Measurements from ENCODE around the gene POLN. TPM values are rescaled to one million over a fixed set of nuclear protein-coding genes. Genes with fewer than 3 reads are reported as not detected.

The POLN gene
- total RNA-seq, 2 donors from 2014 or later = 3.8 to 15.2 TPM

DNA sequence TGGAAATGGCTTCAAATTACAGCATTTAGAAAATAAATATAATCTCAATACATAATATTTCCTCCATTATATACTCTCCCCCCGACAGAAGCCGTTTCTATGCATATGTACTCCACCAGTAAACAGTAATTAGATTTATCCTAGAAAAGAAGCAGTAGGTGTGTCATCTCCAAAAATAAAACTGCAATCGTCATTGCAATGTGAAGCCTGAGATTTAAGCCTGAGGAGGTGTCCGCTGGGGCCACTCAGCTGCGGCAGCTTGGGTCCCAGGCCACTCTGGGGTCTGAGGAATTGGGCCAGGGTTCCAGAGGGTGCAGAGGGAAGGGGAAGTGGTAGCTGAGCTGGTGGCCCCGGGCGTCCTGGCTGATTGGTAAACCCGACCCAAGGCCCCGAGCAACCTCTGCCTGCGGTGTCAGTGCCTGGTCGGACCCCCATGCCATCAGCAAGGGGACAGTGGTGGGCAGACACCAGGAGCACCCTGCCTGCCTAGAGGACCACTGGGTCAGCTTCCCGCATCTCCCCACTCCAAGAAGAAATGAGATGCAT lies 27.8 kb upstream of the POLN start:
- Histone ChIP-seq H3K27ac (no peak overlapping the region), H3K4me1 (replicated peaks) (peaks cover 10% of the 10 kb centered on the region), H3K27me3 (replicated peaks; ENCODE audit: insufficient read depth) (no peaks in the 10 kb centered on the region), H3K36me3 (no peaks in the 10 kb centered on the region), H3K4me3 (no peak overlapping the region), H3K9me3 (no peaks in the 10 kb centered on the region)
- no peak for DNase-seq (ENCODE audit: low spot score)
- intact Hi-C loops (cut with DNase I) = loop anchor here (10.0 kb wide), 3 partner anchors 145 to 665 kb away; partner anchors contain the start of genes CFAP99, FAM193A and ZFYVE28
- 85% methylated on average over 12 of the region's 12 CpGs for WGBS
- TF ChIP-seq, protein P1, sequence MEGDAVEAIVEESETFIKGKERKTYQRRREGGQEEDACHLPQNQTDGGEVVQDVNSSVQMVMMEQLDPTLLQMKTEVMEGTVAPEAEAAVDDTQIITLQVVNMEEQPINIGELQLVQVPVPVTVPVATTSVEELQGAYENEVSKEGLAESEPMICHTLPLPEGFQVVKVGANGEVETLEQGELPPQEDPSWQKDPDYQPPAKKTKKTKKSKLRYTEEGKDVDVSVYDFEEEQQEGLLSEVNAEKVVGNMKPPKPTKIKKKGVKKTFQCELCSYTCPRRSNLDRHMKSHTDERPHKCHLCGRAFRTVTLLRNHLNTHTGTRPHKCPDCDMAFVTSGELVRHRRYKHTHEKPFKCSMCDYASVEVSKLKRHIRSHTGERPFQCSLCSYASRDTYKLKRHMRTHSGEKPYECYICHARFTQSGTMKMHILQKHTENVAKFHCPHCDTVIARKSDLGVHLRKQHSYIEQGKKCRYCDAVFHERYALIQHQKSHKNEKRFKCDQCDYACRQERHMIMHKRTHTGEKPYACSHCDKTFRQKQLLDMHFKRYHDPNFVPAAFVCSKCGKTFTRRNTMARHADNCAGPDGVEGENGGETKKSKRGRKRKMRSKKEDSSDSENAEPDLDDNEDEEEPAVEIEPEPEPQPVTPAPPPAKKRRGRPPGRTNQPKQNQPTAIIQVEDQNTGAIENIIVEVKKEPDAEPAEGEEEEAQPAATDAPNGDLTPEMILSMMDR (IDR thresholded peaks at IDR 0.05) = no peak
- TF ChIP-seq POLR2A (IDR thresholded peaks at IDR 0.05) (no peak), POLR2AphosphoS5 (IDR thresholded peaks at IDR 0.05) (no peak)

DNA sequence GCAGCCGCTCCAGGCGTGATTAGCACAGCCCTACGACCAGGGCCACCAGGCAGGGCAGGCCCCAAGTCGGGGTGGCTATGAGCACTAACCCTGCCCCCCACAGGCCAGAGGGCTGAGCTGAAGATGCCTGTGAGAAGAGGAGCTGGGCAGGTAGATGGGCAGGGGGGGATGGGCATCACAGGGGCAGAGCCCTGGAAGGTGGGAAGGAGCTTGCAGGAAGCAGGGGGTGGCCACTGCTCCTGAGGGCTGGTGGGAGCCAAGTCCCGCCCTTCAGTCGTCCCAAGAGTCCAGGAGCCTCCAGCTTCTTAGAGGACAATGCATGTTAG lies 27.2 kb upstream of the POLN start:
- TF ChIP-seq POLR2AphosphoS5 (IDR thresholded peaks at IDR 0.05) (no peak), POLR2A (IDR thresholded peaks at IDR 0.05) (no peak)
- TF ChIP-seq, protein P1 (IDR thresholded peaks at IDR 0.05) = no peak
- H3K36me3 ChIP-seq = no peaks in the 10 kb centered on the region
- WGBS = 72% methylated on average over 6 of the region's 6 CpGs
- intact Hi-C loops (cut with DNase I) = loop anchor here (10.0 kb wide), 3 partner anchors 146 to 666 kb away; partner anchors contain the start of genes CFAP99, FAM193A and ZFYVE28
- no peak for DNase-seq (ENCODE audit: low spot score)
- peaks cover 10% of the 10 kb centered on the region for H3K4me1 ChIP-seq (replicated peaks)
- H3K27me3 ChIP-seq (replicated peaks; ENCODE audit: insufficient read depth) = no peaks in the 10 kb centered on the region
- no peaks in the 10 kb centered on the region for H3K9me3 ChIP-seq
- no peak overlapping the region for H3K4me3 ChIP-seq
- no peak overlapping the region for H3K27ac ChIP-seq

DNA sequence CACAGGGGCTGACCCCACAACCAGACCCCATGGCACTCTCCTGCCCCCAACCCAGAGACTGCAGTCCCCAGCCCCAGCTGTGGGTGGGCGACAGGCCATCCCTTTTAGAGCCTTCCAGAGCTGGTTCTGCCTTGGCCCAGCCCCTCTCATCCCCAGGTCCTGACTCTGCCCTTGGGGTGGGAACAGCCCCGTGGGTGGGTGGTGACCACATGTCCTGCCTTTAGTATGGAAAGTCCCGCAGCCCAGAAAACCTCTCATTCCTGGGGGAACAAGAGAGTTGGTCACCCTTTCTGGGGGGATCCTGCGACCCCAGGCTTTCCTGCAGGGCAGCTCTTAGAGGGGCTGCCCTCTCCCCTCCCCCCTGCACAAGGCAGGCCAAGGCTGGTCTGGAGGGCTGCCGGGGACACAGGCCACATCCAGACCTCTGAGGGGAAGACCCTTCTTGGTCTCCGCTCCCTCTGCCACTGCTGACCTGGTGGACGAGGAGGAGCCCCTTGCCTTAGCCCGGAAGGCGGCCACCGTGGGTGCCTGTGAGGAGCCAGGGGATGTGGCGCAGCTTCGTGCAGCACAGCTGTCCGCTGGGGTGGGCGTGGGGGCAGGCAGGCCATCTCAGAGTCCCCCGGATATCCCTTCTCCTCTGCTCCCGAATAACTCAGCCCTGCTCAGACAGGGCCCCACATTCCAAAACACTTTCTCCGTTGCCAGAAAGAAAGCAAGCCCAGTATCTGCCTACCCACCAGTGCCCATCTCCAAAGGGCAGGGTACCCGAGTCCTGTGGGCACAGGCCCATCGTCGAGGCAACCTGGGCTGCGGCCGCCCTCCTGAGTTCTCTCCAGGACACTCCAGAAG lies 26.7 kb upstream of the POLN start:
- Histone ChIP-seq H3K36me3 (no peaks in the 10 kb centered on the region), H3K9me3 (no peaks in the 10 kb centered on the region), H3K27ac (no peak overlapping the region), H3K4me3 (no peak overlapping the region), H3K27me3 (replicated peaks; ENCODE audit: insufficient read depth) (no peaks in the 10 kb centered on the region), H3K4me1 (replicated peaks) (peaks cover 10% of the 10 kb centered on the region)
- intact Hi-C loops (cut with DNase I) = loop anchor here (10.0 kb wide), 3 partner anchors 146 to 666 kb away; partner anchors contain the start of genes CFAP99, FAM193A and ZFYVE28
- WGBS = 83% methylated on average over 22 of the region's 22 CpGs
- no peak for TF ChIP-seq POLR2A (IDR thresholded peaks at IDR 0.05)
- DNase-seq (ENCODE audit: low spot score) = no peak

DNA sequence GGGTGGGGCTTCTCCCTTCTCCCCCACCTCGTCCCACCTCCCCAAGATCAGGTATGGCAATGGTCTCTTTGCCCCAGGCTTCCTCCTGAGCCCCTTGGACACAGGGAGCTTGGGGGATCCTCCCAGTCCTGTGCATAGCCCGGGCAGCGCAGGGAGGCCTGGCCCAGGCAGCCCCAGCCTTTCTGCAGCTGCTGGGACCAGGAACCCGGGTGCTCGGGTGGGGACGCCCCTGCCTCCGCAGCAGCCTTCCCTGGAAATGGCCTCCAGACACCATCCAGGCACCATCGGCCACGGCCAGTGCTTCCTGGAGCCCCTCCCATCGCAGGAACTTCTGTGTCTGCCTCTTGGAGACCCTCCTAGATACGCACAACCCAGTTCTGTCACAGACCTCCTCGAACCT lies 25.9 kb upstream of the POLN start:
- H3K4me1 ChIP-seq (replicated peaks) = peaks cover 10% of the 10 kb centered on the region
- H3K27me3 ChIP-seq (replicated peaks; ENCODE audit: insufficient read depth) = no peaks in the 10 kb centered on the region
- intact Hi-C loops (cut with DNase I) = loop anchor here (10.0 kb wide), 3 partner anchors 147 to 667 kb away; partner anchors contain the start of genes CFAP99, FAM193A and ZFYVE28
- H3K9me3 ChIP-seq = no peaks in the 10 kb centered on the region
- TF ChIP-seq, protein P1 (IDR thresholded peaks at IDR 0.05) = no peak
- TF ChIP-seq POLR2A (IDR thresholded peaks at IDR 0.05) (no peak), POLR2AphosphoS5 (IDR thresholded peaks at IDR 0.05) (no peak)
- WGBS = 91% methylated on average over 8 of the region's 12 CpGs
- H3K4me3 ChIP-seq = no peak overlapping the region
- H3K36me3 ChIP-seq = no peaks in the 10 kb centered on the region
- no peak overlapping the region for H3K27ac ChIP-seq
- no peak for DNase-seq (ENCODE audit: low spot score)

DNA sequence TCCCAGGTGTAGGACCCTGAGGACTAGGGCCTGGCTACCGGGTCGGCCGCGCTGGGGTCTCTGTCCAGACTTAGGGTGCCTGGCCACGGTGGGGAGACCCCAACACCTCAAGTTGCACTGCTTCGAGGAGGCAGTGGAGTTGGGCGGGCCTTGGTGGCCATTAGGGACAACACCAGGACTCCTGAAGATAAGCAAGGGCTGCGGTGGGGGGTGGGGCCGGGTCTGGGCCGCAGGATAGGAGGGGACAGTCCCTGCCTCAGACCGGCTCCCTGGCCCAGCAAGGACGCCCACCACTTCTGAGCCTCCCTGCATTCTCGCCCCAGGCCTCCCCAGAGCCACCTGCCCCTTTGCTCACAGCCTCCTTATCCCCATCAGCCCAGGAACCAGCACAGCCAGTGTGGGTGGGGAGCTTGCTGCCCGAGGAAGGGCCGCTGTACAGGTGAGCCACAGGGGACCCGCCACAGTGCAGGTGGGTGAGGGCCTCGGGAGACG lies 25.4 kb upstream of the POLN start:
- TF ChIP-seq POLR2A (IDR thresholded peaks at IDR 0.05) (no peak), POLR2AphosphoS5 (IDR thresholded peaks at IDR 0.05) (no peak)
- TF ChIP-seq, protein P1 (IDR thresholded peaks at IDR 0.05) = no peak
- no peaks in the 10 kb centered on the region for H3K36me3 ChIP-seq
- H3K9me3 ChIP-seq = no peaks in the 10 kb centered on the region
- intact Hi-C loops (cut with DNase I) = loop anchor here (10.0 kb wide), 3 partner anchors 147 to 667 kb away; partner anchors contain the start of genes CFAP99, FAM193A and ZFYVE28
- DNase-seq (ENCODE audit: low spot score) = no peak
- H3K27me3 ChIP-seq (replicated peaks; ENCODE audit: insufficient read depth) = no peaks in the 10 kb centered on the region
- H3K4me3 ChIP-seq = no peak overlapping the region
- H3K27ac ChIP-seq = no peak overlapping the region
- peaks cover 10% of the 10 kb centered on the region for H3K4me1 ChIP-seq (replicated peaks)
- 85% methylated on average over 16 of the region's 18 CpGs for WGBS
